GM18873 (cell line): ENCODE results near the gene ZSWIM1.
"Not testable (repeated sequence)": the region's sequence is repeated elsewhere in the genome, so short reads cannot be mapped to it uniquely, and the experiment has no call there.

Experiments
- ATAC-seq: cut with Tn5 transposase; IDR thresholded peaks from one replicate; pipeline ENCODE4 v1.9.1; 2021; ENCODE audit warnings: mild to moderate bottlenecking, moderate library complexity, moderate number of reproducible peaks; ENCODE audit not compliant: unreplicated experiment, low FRiP score

Gene ZSWIM1

GRCh38 chr20:45924391-45925261 lies 43.6 kb downstream of the ZSWIM1 start:
- no peak for ATAC-seq

- no peak for ATAC-seq
These were observed 44.9 kb downstream of the ZSWIM1 start for GRCh38 chr20:45925821-45926506.

- ATAC-seq: no peak
These were observed 45.7 kb downstream of the ZSWIM1 start for GRCh38 chr20:45926731-45927070.

- ATAC-seq: no peak
These were observed 46.2 kb downstream of the ZSWIM1 start for GRCh38 chr20:45927071-45927878.

- ATAC-seq: not testable (repeated sequence)
These were observed 50.7 kb downstream of the ZSWIM1 start for GRCh38 chr20:45931680-45932079.

GRCh38 chr20:45933266-45934045 lies 52.4 kb downstream of the ZSWIM1 start:
- ATAC-seq: no peak

- peak; percentile 10 for ATAC-seq
These were observed 53.1 kb downstream of the ZSWIM1 start for GRCh38 chr20:45934046-45934585.
